ENCODE results near the gene MTAP. TPM values are rescaled to one million over a fixed set of nuclear protein-coding genes. Genes with fewer than 3 reads are reported as not detected.

Gene MTAP
- total RNA-seq = 28.2 and 29.4 TPM in 2 replicates

DNA sequence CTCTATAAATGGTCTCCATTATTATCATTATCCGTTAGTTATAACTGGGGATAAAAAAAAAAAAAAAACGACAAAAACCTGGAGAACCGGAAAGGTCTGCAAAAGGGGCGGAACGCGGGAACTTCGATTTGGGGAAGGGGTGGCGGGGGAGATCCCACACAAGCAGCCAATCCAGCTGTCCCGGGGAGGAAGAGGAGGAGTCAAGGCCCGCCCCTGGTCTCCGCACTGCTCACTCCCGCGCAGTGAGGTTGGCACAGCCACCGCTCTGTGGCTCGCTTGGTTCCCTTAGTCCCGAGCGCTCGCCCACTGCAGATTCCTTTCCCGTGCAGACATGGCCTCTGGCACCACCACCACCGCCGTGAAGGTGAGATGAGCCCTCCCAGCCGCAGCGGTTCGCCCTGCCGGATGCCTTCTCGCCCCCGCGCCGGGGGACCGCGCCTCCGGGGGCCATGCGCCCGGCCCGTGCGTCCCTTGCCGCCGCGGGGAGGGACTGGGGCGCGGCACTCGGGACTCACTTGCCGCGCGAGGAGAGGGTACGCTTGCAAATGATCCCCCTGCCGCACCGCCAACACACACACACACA, at the start of gene MTAP:
TSS of gene MTAP (plus strand) at position 219 of the 583 bp plus-strand sequence. CDS start at position 332, 113 bp downstream.

Other genes starting within 250 kb of the MTAP start
- gene CDKN2A, start 191.8 kb downstream of the MTAP start, total RNA-seq = 5.8 and 14.0 TPM in 2 replicates
- gene CDKN2B-AS1, start 192.2 kb downstream of the MTAP start, total RNA-seq = 0.75 and 2.2 TPM in 2 replicates
- 7.6 and 9.8 TPM in 2 replicates for gene CDKN2B, start 206.7 kb downstream of the MTAP start, total RNA-seq

Data from endothelial cell of coronary artery (primary cell).